K562 (cell line): ENCODE data around the gene FAM219A. TPM values are rescaled to one million over a fixed set of nuclear protein-coding genes. Genes with fewer than 3 reads are reported as not detected.

Experiments
- MIER1 ChIP-seq: fragments of 450-650 bp; IDR thresholded peaks from 2 replicates; pipeline ENCODE4 v1.6.1; 2016; ENCODE audit warnings: antibody characterized with exemption, mild to moderate bottlenecking, low read depth
- PML ChIP-seq: IDR thresholded peaks from 2 replicates; pipeline ENCODE4 v1.6.1; 2012; ENCODE audit warnings: low read length, inconsistent platforms
- polyA plus RNA-seq, 8 experiments: library from polyadenylated mRNA; depleted of rRNA in 4 of 8; stranded (reverse) in 5 of 8; unstranded in 3 of 8; fragments of >200 nt; fragmentation: Nextera tagmentation in 2 of 8; fragmentation: Illumina TruSeq in 1 of 8; extraction: Ambion mirVana in 2 of 8; extraction: Trizol in 1 of 8; gene quantifications; 2 replicates each; pipeline versions ENCODE4 v1.2.1 to v1.2.3, GENCODE V29; 2011 to 2014; ENCODE audit warnings: inconsistent platforms in 1 of 8, missing spikeins in 1 of 8
- total RNA-seq, 7 experiments: library from RNA; depleted of rRNA in 6 of 7; stranded (reverse); fragments of >200 nt in 6 of 7; fragmentation: Illumina TruSeq in 2 of 7; extraction: Trizol in 2 of 7; gene quantifications; 2 replicates each; pipeline versions ENCODE4 v1.2.1 to v1.2.3, GENCODE V29; 2011 to 2021; ENCODE audit warnings: low replicate concordance in 1 of 7
- TF ChIP-seq, protein P1 (sequence below), 3 experiments: fragments of 200-800 bp in 1 of 3; fragments of 250-450 bp in 1 of 3; fragments of 450-650 bp in 1 of 3; sonication (Bioruptor Pico) in 1 of 3; sonication (Bioruptor generic) in 1 of 3; formaldehyde crosslinking in 1 of 3; IDR thresholded peaks; 2 replicates each; pipeline versions ENCODE4 v1.6.1 to v1.8.0; 2016 to 2022; ENCODE audit warnings: mild to moderate bottlenecking in 2 of 3, missing genetic modification characterization in 2 of 3, missing compliant biosample characterization in 1 of 3, moderate library complexity in 1 of 3
- TF ChIP-seq, protein P2 (sequence below), 2 experiments: fragments of 450-650 bp; formaldehyde crosslinking in 1 of 2; IDR thresholded peaks; 2 replicates each; pipeline versions ENCODE4 v1.4.0 to v1.6.1; 2014 to 2020; ENCODE audit warnings: mild to moderate bottlenecking in 2 of 2, borderline replicate concordance in 1 of 2, low read depth in 1 of 2

FAM219A gene
- total and polyA plus RNA-seq, 9 of the 15 experiments (the other 6 are each of a cell fraction or from before 2014, with no cell fraction given) = 0.63 to 8.6 (median 2.9) TPM

GRCh38 chr9:34430843-34431437, 27.4 kb downstream of the FAM219A start (continued):
- TF ChIP-seq, protein P1, sequence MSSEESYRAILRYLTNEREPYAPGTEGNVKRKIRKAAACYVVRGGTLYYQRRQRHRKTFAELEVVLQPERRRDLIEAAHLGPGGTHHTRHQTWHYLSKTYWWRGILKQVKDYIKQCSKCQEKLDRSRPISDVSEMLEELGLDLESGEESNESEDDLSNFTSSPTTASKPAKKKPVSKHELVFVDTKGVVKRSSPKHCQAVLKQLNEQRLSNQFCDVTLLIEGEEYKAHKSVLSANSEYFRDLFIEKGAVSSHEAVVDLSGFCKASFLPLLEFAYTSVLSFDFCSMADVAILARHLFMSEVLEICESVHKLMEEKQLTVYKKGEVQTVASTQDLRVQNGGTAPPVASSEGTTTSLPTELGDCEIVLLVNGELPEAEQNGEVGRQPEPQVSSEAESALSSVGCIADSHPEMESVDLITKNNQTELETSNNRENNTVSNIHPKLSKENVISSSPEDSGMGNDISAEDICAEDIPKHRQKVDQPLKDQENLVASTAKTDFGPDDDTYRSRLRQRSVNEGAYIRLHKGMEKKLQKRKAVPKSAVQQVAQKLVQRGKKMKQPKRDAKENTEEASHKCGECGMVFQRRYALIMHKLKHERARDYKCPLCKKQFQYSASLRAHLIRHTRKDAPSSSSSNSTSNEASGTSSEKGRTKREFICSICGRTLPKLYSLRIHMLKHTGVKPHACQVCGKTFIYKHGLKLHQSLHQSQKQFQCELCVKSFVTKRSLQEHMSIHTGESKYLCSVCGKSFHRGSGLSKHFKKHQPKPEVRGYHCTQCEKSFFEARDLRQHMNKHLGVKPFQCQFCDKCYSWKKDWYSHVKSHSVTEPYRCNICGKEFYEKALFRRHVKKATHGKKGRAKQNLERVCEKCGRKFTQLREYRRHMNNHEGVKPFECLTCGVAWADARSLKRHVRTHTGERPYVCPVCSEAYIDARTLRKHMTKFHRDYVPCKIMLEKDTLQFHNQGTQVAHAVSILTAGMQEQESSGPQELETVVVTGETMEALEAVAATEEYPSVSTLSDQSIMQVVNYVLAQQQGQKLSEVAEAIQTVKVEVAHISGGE (CRISPR knock-in tag; IDR thresholded peaks at IDR 0.05) = no peak
- TF ChIP-seq, protein P2, sequence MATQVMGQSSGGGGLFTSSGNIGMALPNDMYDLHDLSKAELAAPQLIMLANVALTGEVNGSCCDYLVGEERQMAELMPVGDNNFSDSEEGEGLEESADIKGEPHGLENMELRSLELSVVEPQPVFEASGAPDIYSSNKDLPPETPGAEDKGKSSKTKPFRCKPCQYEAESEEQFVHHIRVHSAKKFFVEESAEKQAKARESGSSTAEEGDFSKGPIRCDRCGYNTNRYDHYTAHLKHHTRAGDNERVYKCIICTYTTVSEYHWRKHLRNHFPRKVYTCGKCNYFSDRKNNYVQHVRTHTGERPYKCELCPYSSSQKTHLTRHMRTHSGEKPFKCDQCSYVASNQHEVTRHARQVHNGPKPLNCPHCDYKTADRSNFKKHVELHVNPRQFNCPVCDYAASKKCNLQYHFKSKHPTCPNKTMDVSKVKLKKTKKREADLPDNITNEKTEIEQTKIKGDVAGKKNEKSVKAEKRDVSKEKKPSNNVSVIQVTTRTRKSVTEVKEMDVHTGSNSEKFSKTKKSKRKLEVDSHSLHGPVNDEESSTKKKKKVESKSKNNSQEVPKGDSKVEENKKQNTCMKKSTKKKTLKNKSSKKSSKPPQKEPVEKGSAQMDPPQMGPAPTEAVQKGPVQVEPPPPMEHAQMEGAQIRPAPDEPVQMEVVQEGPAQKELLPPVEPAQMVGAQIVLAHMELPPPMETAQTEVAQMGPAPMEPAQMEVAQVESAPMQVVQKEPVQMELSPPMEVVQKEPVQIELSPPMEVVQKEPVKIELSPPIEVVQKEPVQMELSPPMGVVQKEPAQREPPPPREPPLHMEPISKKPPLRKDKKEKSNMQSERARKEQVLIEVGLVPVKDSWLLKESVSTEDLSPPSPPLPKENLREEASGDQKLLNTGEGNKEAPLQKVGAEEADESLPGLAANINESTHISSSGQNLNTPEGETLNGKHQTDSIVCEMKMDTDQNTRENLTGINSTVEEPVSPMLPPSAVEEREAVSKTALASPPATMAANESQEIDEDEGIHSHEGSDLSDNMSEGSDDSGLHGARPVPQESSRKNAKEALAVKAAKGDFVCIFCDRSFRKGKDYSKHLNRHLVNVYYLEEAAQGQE (IDR thresholded peaks at IDR 0.05; ENCODE audit: borderline replicate concordance) = peak; percentile 96
- TF ChIP-seq, protein P2 (CRISPR knock-in tag; IDR thresholded peaks at IDR 0.05; ENCODE audit: low read depth) = peak; percentile 89
- TF ChIP-seq MIER1 = peak; percentile 84
- no peak for TF ChIP-seq PML
